ENCODE measurements around the gene ATF2.

ATF2 gene

DNA sequence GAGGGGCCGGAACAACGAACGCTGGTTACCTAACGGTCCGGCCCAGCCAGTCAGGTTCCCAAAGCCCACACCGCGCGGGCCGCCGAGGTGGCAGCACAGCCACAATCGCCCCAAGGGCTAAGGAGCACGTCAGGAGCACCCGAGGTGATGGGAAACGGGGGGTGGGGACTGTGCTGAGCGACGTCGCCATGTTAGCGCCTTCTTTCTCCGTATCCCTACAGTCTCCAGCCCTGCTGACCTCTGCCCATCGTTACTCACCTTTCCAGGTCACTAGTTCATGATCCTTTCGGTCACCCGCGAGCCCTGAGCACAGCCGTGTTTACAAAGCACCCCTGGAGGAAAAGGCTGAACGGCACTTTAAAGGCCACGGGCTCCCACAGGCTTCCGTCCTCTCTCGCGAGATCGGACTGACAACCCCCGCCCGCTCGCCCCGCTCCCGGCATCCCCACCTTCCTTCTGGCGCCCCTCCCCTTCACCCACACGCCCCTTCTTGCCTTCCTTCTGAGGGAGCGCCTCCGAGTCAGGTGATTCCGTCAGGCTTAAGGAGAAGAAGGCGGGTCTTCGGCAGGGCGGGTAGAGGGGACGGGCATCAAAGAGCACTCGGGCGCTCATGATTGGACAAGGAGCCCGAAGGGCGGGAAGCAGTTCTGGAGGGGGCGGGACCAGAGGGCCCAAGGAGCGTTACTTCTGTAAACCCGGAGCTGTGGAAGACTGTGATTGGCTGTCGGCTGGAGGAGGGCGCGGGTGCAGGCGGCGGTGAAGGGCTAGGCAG, at the start of gene ATF2:
ATF2 (minus strand) TSS at position 412 of the 772 bp plus-strand sequence. CDS start 31,760 bp downstream, outside the sequence.
- DNase-seq (ENCODE audit: extremely low read depth, low read depth): peak; percentile 99
- TF ChIP-seq, protein P1, sequence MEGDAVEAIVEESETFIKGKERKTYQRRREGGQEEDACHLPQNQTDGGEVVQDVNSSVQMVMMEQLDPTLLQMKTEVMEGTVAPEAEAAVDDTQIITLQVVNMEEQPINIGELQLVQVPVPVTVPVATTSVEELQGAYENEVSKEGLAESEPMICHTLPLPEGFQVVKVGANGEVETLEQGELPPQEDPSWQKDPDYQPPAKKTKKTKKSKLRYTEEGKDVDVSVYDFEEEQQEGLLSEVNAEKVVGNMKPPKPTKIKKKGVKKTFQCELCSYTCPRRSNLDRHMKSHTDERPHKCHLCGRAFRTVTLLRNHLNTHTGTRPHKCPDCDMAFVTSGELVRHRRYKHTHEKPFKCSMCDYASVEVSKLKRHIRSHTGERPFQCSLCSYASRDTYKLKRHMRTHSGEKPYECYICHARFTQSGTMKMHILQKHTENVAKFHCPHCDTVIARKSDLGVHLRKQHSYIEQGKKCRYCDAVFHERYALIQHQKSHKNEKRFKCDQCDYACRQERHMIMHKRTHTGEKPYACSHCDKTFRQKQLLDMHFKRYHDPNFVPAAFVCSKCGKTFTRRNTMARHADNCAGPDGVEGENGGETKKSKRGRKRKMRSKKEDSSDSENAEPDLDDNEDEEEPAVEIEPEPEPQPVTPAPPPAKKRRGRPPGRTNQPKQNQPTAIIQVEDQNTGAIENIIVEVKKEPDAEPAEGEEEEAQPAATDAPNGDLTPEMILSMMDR (IDR thresholded peaks at IDR 0.05; ENCODE audit: low read depth, low read length): no peak

- no peak for DNase-seq (ENCODE audit: extremely low read depth, low read depth)
- TF ChIP-seq, protein P1 (IDR thresholded peaks at IDR 0.05; ENCODE audit: low read depth, low read length): no peak
Observed at GRCh38 chr2:175207741-175208438, 39.9 kb upstream of the ATF2 start.

DNA sequence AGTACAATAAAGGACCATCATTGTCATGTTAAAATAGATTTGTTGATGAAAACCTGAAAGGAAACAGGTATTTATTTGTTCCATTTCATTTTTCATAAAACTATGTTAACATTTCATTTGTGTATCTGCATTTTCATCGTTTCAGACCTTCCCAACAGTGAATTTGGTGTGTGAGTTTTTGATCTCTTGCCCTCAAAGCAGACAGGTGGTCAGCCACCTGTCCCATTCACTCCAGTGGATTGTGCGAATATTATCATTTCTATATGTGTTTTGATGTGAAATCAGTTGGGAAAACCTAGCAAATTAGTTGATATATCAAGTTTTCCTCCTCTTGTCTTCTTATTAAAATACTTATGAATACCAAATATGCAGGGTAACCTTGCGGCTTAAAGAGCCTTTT, 38.9 kb upstream of the ATF2 start:
- DNase-seq (ENCODE audit: extremely low read depth, low read depth): no peak

GRCh38 chr2:175205523-175205922, 37.5 kb upstream of the ATF2 start:
- DNase-seq (ENCODE audit: extremely low read depth, low read depth): no peak
- TF ChIP-seq, protein P1 (IDR thresholded peaks at IDR 0.05; ENCODE audit: low read depth, low read length): no peak

More for the DNA sequence above, 38.9 kb upstream of the ATF2 start:
- TF ChIP-seq, protein P1 (IDR thresholded peaks at IDR 0.05; ENCODE audit: low read depth, low read length): no peak

DNA sequence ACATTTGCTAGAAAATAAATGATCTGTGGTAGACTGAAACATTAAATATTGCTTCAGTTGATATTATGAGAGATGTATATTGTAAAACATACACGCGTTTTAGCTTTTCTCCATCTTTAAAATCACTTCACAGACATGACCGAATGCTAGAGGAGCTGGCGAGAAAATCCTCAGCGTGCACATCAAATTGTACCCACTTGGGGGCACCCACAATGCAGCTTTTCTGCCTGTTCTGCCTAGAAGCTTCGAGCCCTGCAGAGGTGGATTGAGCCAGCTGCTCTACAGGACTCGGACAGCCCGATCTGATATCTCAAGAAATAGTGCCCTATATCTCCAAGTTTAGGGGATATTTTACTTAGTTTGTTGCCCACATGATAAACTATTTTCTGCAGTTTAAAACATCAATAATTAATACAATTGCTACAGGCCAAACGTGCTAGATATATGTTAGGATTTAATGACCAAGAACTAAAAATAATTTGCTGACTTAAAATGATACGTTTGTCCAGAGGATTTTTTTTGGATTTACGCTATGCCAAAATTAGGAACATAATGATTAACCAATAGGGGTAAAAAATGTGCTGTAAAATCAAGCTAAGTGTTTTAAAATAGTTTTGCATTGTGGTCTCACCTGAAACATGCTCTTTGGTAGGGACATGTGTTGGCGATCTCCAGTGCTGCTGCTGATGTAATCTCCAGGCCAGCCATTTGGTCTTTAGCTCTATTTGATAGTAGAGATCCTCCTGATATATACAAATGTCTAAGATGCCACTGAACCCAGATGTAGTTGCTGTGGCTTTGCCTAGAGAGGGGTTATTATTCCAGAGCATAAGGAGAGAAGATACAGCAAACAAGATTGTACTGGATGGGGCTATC, 35.9 kb upstream of the ATF2 start:
- DNase-seq (ENCODE audit: extremely low read depth, low read depth): no peak
- TF ChIP-seq, protein P1 (IDR thresholded peaks at IDR 0.05; ENCODE audit: low read depth, low read length): peak; percentile 57

DNA sequence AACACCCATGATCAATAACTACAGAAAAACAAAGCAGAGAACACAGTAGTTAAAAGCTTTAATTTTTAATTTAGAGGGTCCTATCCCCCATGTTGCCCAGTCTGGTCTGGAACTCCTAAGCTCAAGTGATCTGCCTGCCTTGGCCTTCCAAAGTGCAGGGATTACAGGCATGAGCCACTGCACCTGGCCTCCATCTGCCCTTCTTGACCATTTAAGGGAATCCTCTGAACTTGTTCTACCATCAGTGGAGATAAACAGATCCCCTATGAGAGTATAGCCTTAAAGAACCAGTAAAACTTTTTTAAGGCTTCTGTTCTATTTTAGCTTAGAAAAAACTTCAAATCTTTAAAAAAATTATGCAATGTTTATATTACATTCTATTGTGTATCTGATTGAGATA, 27.0 kb upstream of the ATF2 start:
- no peak for DNase-seq (ENCODE audit: extremely low read depth, low read depth)
- TF ChIP-seq, protein P1 (IDR thresholded peaks at IDR 0.05; ENCODE audit: low read depth, low read length): no peak

Measured in AG09319 (cell line).